ENCODE measurements around the gene BCHE.

- TF ChIP-seq EZH2 (IDR thresholded peaks at IDR 0.05; ENCODE audit: borderline replicate concordance) (no peak), CTCF (IDR thresholded peaks at IDR 0.05; ENCODE audit: poor library complexity) (no peak), EZH2phosphoT487 (IDR thresholded peaks at IDR 0.05; ENCODE audit: low read depth, severe bottlenecking, unreplicated experiment) (no peak)
Observed at GRCh38 chr3:165884518-165884917, 47.3 kb upstream of the BCHE start.

All from hepatocyte (in vitro differentiated cells).